Measurements from ENCODE around the gene RPL3.
A peak's percentile ranks its signal among the peaks of the same experiment; 100 is the strongest.
"Not testable (repeated sequence)": the region's sequence is repeated elsewhere in the genome, so short reads cannot be mapped to it uniquely, and the experiment has no call there.

The RPL3 gene

DNA sequence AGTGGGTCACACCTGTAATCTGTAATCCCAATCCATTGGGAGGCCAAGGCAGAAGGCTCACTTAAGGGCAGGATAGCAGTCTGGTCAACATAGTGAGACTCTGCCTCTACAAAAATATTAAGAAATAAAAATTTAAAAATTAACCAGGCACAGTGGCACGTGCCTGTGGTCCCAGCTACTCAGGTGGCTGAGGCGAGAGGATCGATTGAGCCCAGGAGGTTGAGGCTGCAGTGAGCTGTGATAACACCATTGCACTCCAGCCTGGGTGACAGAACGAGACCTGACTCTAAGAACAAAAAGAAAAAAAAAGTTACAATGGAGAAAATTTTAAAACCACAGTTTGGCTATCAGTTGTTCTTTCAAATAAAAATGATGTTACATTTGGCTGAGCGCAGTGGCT is 17.0 kb upstream of the RPL3 start:
- no peak overlapping the region for H3K27ac ChIP-seq (ENCODE audit: low read depth, low read length)
- no peaks in the 10 kb centered on the region; the same call in 1 of the 2 replicates for H3K4me1 ChIP-seq (ENCODE audit: control insufficient read depth, insufficient read depth, low read length)
- H3K9ac ChIP-seq (ENCODE audit: low read depth, low read length), result no peak overlapping the region
- H3K4me3 ChIP-seq (ENCODE audit: low read depth, low read length), result no peak overlapping the region
- H3K9me3 ChIP-seq (ENCODE audit: control insufficient read depth, insufficient read depth, low read length), result no peaks in the 10 kb centered on the region
- no peaks in the 10 kb centered on the region for H3K27me3 ChIP-seq (ENCODE audit: control insufficient read depth, insufficient read depth, low read length)
- H3K36me3 ChIP-seq (ENCODE audit: control insufficient read depth, insufficient read depth, low read length), result no peaks in the 10 kb centered on the region

DNA sequence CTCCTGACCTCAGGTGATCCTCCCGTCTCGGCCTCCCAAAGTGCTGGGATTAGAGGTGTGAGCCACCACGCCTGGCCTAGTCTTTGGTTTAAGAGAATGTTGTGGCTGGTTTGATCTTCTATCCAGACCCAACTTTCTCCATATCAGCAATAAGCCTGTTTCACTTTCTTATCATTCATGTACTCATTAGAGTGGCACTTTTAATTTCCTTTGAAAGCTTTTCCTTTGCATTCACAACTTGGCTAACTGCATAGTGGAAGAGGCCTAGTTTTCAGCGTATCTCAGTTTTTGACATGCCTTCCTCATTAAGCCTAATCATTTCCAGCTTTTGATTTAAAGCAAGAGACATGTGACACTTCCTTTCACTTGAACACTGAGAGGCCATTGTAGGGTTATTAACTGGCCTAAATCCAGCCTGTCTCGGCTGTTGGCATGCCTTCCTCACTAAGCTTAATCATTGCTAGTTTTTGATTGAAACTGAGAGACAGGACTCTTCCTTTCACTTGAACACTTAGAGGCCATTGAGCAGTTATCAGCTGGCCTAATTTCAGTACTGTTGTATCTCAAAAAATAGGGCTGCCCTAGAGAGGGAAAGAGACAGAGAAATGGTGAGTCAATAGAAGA is 13.1 kb upstream of the RPL3 start:
- Histone ChIP-seq H3K27me3 (ENCODE audit: control insufficient read depth, insufficient read depth, low read length) (no peaks in the 10 kb centered on the region), H3K4me1 (ENCODE audit: control insufficient read depth, insufficient read depth, low read length) (no peaks in the 10 kb centered on the region), H3K9ac (ENCODE audit: low read depth, low read length) (no peak overlapping the region), H3K9me3 (ENCODE audit: control insufficient read depth, insufficient read depth, low read length) (no peaks in the 10 kb centered on the region), H3K27ac (ENCODE audit: low read depth, low read length) (no peak overlapping the region), H3K4me3 (ENCODE audit: low read depth, low read length) (no peak overlapping the region), H3K36me3 (ENCODE audit: control insufficient read depth, insufficient read depth, low read length) (no peaks in the 10 kb centered on the region)

DNA sequence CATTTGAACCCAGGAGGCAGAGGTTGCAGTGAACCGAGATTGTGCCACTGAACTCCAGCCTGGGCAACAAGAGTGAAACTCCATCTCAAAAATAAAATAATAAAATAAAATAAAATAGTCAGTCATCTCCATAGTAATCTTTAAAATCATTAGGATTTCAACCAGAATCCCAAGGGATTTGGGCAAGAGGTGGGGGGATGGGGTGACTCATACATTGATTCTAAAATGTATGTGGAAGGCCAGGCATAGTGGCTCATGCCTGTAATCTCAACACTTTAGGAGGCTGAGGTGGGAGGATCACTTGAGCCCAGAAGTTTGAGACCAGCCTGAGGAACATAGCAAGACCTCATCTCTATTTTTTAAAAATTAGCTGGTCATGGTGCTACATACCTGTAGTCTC is 11.1 kb upstream of the RPL3 start:
- not testable (repeated sequence) for H3K27ac ChIP-seq (ENCODE audit: low read depth, low read length); H3K4me3 ChIP-seq (ENCODE audit: low read depth, low read length); H3K36me3 ChIP-seq (ENCODE audit: control insufficient read depth, insufficient read depth, low read length); H3K9me3 ChIP-seq (ENCODE audit: control insufficient read depth, insufficient read depth, low read length); H3K27me3 ChIP-seq (ENCODE audit: control insufficient read depth, insufficient read depth, low read length); H3K4me1 ChIP-seq (ENCODE audit: control insufficient read depth, insufficient read depth, low read length); H3K9ac ChIP-seq (ENCODE audit: low read depth, low read length)

DNA sequence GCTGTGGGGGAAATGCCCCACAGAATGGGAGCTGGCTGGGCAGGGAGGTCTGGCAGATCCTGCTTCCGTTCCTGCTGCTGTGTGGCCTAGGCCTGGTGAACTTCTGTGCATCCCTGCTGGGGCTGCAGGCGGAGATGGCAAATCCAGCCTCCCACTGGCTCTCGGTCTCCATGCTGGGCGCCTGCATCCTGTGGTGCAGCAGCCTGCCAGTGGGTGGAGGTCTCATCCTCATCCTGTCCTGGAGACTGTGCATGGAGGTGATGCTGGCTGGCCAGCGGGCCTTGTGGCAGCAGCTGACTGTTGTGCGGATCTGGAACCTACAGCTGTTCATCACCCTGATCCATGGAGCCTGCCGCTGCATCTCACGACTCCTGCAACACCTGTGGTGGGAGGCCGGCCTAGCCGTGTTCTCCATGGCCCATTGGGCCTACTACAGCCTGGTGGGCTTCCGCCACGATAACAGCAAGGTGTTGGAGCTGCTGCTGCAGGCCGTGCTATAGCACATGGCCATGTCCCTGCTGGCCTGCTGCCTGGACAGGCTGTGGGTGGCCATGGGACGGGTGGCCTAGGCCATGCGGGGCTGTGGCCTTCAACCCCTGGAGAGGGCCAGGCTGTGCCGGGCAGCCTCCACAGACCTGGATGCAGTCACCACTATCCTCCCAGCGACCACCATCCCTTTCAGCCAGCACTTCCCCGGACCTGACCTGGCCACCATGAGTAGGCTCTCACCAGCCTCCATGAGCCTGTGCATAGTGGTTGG is 8.8 kb upstream of the RPL3 start:
- no peak overlapping the region for H3K4me3 ChIP-seq (ENCODE audit: low read depth, low read length)
- H3K27ac ChIP-seq (ENCODE audit: low read depth, low read length), result no peak overlapping the region
- H3K9ac ChIP-seq (ENCODE audit: low read depth, low read length), result no peak overlapping the region

DNA sequence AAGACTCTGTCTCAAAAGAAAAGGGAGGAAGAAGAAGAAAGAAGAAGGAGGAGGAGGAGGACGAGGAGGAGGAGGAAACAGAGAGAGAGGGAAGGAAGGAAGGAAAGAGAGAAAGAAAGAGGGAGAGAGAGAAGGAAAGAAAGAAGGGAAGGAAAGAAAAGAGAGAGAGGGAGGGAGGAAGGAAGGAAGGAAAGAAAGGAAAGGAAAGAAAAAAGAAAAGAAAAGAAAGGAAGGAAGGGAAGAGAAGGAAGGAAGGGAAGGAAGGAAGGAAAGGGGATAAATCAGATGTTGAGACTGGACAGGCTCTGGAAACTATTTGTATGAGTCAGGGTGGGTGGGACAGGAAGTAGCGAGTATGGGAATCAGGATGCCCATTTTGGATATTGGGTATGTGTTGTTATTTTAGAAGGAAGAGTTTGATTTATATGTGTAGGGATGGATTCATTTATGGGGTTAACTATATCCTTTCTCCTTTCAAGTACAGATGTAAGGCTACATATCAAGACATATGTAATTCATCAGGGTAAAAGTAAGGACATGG is 6.0 kb upstream of the RPL3 start:
- Histone ChIP-seq H3K36me3 (ENCODE audit: control insufficient read depth, insufficient read depth, low read length) (no peaks in the 10 kb centered on the region), H3K27ac (ENCODE audit: low read depth, low read length) (no peak overlapping the region), H3K9ac (ENCODE audit: low read depth, low read length) (no peak overlapping the region), H3K4me3 (ENCODE audit: low read depth, low read length) (no peak overlapping the region), H3K9me3 (ENCODE audit: control insufficient read depth, insufficient read depth, low read length) (no peaks in the 10 kb centered on the region), H3K4me1 (ENCODE audit: control insufficient read depth, insufficient read depth, low read length) (no peaks in the 10 kb centered on the region), H3K27me3 (ENCODE audit: control insufficient read depth, insufficient read depth, low read length) (no peaks in the 10 kb centered on the region)

More for the DNA sequence above, 8.8 kb upstream of the RPL3 start:
- Histone ChIP-seq H3K27me3 (ENCODE audit: control insufficient read depth, insufficient read depth, low read length) (no peaks in the 10 kb centered on the region), H3K36me3 (ENCODE audit: control insufficient read depth, insufficient read depth, low read length) (no peaks in the 10 kb centered on the region), H3K9me3 (ENCODE audit: control insufficient read depth, insufficient read depth, low read length) (no peaks in the 10 kb centered on the region), H3K4me1 (ENCODE audit: control insufficient read depth, insufficient read depth, low read length) (no peaks in the 10 kb centered on the region)

DNA sequence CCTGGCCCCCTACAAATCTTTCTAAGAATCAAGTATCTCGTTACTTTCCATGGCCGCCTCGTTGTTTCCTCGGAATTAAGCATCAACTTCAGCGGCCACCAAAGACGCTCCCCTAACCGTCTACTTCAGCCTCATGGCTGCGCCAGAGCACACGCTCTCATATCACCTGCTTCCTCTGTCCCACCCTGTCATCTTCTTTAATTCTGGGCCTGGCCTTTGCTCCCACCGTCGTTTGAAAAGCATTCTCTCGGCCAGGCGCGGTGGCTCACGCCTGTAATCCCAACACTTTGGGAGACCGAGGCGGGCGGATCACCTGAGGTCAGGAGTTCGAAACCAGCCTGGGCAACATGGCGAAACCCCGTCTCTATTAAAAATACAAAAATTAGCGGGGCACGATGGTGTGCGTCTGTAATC is 1.2 kb upstream of the RPL3 start:
- peak overlapping the region; percentile 99 for H3K27ac ChIP-seq (ENCODE audit: low read depth, low read length)
- H3K9ac ChIP-seq (ENCODE audit: low read depth, low read length); H3K4me3 ChIP-seq (ENCODE audit: low read depth, low read length): not testable (repeated sequence)

DNA sequence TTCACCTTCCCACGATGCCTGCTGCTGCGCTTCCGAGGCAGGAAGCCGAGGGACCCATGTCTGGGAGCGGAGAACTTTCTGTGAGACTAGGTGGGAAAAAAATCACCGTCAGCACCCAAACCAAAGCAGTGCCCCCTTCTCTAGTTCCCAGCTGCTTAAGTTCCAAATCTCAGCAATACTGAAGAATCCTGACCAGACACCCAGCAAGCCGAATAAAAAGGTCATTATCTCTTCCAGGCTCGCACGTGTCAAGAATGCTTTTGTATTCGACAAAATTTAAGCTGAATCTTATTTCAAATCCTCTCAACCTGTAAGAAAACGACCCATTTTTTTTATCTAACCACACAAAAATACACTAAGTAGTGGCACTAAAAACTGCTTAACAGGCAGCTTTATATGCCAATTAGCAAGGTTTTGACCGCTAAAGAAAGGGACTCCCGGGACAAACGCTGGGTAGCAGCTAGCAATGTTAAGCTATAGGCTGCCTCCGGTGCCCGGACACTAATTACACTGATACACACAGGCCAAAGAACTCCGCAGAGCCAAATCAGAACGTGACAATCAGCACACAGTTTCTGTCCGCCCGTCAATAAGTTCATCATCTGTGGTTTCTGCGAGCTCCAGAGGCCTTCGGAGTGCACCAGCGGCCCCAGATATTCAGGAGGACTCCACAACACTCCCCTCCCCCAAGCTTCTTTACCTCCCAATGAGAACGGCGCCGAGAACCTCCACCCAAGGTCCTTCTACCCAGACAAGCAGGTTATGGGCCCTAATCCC is 728 bp downstream of the RPL3 start:
- H3K27me3 ChIP-seq (ENCODE audit: control insufficient read depth, insufficient read depth, low read length), result no peaks in the 10 kb centered on the region
- H3K9me3 ChIP-seq (ENCODE audit: control insufficient read depth, insufficient read depth, low read length), result no peaks in the 10 kb centered on the region
- peak overlapping the region; percentile 99 for H3K27ac ChIP-seq (ENCODE audit: low read depth, low read length)
- H3K4me1 ChIP-seq (ENCODE audit: control insufficient read depth, insufficient read depth, low read length), result peaks cover 21% of the 10 kb centered on the region
- H3K4me3 ChIP-seq (ENCODE audit: low read depth, low read length), result peak overlapping the region; percentile 95
- peak overlapping the region; percentile 98 for H3K9ac ChIP-seq (ENCODE audit: low read depth, low read length)
- peaks cover 52% of the 10 kb centered on the region for H3K36me3 ChIP-seq (ENCODE audit: control insufficient read depth, insufficient read depth, low read length)

More for the DNA sequence above, 1.2 kb upstream of the RPL3 start:
- Histone ChIP-seq H3K4me1 (ENCODE audit: control insufficient read depth, insufficient read depth, low read length) (peaks cover 17% of the 10 kb centered on the region), H3K36me3 (ENCODE audit: control insufficient read depth, insufficient read depth, low read length) (peaks cover 33% of the 10 kb centered on the region)
- H3K27me3 ChIP-seq (ENCODE audit: control insufficient read depth, insufficient read depth, low read length); H3K9me3 ChIP-seq (ENCODE audit: control insufficient read depth, insufficient read depth, low read length): not testable (repeated sequence)

DNA sequence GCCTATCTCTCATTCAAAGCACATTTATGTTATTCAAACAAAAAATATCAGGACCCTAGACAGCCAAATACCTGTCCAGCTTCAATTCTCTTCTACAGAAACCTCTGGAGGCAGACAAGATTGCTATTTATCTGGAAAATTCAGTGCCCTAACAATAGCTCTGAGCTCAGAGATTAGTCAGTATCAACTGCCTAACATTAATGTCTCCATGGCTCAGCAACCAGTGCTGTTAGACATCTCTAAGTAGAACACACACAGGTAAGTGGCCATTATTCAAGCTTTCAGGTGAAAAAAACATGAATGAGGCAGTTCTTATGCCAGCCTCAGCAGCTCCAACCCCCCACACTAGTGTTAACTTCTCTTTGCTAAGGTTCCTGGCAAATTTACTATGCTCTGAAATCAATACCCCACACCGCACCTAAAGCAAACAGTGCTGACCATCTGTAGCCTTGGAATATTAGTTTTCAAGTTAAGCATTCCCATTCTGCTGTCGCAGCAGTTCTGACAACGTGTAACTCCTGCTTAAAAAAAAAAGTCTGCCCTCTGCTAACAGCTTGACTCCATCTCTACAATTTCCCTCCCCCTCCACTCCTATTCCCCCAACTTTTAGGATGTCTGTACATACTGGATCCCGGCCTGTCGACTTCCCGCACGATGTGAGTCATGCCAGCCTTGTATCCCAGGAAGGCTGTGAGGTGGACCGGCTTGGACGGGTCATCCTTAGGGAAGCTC is 1.5 kb downstream of the RPL3 start:
- no peaks in the 10 kb centered on the region for H3K9me3 ChIP-seq (ENCODE audit: control insufficient read depth, insufficient read depth, low read length)
- H3K4me3 ChIP-seq (ENCODE audit: low read depth, low read length), result peak overlapping the region; percentile 95
- H3K27ac ChIP-seq (ENCODE audit: low read depth, low read length), result peak overlapping the region; percentile 99
- no peaks in the 10 kb centered on the region for H3K27me3 ChIP-seq (ENCODE audit: control insufficient read depth, insufficient read depth, low read length)
- H3K36me3 ChIP-seq (ENCODE audit: control insufficient read depth, insufficient read depth, low read length), result peaks cover 60% of the 10 kb centered on the region
- H3K9ac ChIP-seq (ENCODE audit: low read depth, low read length), result peak overlapping the region; percentile 98
- peaks cover 21% of the 10 kb centered on the region for H3K4me1 ChIP-seq (ENCODE audit: control insufficient read depth, insufficient read depth, low read length)

DNA sequence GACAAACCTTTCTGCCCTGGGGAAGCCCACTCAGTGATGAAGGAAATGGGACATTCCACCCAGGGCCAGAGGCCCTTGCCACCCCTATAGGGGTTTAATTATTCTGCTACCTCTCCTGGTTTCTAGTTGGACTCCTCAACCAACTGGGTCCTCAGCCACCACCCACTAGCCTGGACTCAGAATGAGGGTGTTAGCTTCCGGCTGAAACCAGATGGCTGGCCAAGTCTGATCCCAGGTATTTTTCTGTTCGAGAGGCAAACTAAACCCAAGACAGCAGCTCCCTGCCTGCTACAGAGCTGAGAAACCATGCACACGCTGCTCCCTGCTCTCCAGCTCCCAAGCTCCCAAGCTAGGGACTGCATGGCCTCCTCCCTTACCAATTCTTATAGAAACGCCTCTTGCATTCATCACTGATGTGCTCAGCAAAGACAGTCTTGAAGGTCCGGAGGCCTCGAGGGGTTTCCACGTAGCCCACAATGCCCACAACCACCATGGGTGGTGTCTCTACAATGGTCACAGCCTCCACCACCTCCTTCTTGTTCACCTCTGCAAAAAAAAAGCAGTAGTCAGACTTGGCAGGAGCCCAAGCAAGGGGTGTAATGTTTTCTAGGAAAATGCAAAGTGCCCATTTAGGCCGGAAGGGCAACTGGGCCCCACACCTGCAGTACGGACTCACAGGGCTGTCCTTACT is 2.2 kb downstream of the RPL3 start:
- H3K27me3 ChIP-seq (ENCODE audit: control insufficient read depth, insufficient read depth, low read length), result no peaks in the 10 kb centered on the region
- H3K27ac ChIP-seq (ENCODE audit: low read depth, low read length), result peak overlapping the region; percentile 99
- peak overlapping the region; percentile 98 for H3K9ac ChIP-seq (ENCODE audit: low read depth, low read length)
- peaks cover 67% of the 10 kb centered on the region for H3K36me3 ChIP-seq (ENCODE audit: control insufficient read depth, insufficient read depth, low read length)
- no peaks in the 10 kb centered on the region for H3K9me3 ChIP-seq (ENCODE audit: control insufficient read depth, insufficient read depth, low read length)
- H3K4me1 ChIP-seq (ENCODE audit: control insufficient read depth, insufficient read depth, low read length), result peaks cover 21% of the 10 kb centered on the region
- H3K4me3 ChIP-seq (ENCODE audit: low read depth, low read length), result peak overlapping the region; percentile 95

DNA sequence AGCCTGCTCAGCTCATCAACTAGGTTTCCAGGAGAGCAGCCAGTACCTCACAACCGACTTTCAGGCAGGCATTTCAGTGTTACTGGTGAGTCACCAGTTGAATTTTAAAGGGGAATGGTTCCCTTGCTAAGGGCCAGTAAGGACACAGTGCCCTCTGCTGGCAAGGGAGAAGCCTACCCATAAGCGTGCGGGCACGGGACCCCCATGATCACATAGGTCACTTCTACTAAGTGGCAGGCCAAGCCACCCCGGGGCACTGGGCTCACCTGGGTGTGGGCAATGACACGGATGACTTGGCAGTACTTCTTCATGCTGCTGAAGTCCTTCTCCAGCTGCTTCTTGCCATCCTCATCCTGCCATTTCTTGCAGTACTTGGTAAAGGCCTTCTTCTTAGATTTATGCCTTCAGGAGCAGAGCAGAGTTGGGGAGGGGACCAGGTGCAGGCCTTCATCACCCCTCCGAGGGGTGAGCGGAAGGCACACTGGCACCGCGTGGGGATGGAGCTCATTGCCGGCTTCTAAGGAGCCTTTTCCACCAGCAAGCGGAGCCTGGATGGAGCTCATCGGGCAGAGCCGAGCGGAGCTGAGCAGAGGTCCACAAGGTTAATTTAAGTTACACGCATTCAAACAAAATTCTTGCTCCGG is 2.9 kb downstream of the RPL3 start:
- Histone ChIP-seq H3K4me1 (ENCODE audit: control insufficient read depth, insufficient read depth, low read length) (peaks cover 21% of the 10 kb centered on the region), H3K36me3 (ENCODE audit: control insufficient read depth, insufficient read depth, low read length) (peaks cover 73% of the 10 kb centered on the region), H3K9me3 (ENCODE audit: control insufficient read depth, insufficient read depth, low read length) (no peaks in the 10 kb centered on the region), H3K4me3 (ENCODE audit: low read depth, low read length) (peak overlapping the region; percentile 95), H3K27ac (ENCODE audit: low read depth, low read length) (peak overlapping the region; percentile 99), H3K27me3 (ENCODE audit: control insufficient read depth, insufficient read depth, low read length) (no peaks in the 10 kb centered on the region), H3K9ac (ENCODE audit: low read depth, low read length) (peak overlapping the region; percentile 98)

All from HUES48 (cell line).